ENCODE measurements around the gene DYNLT4. TPM values are rescaled to one million over a fixed set of nuclear protein-coding genes. Genes with fewer than 3 reads are reported as not detected.

The DYNLT4 gene
- total RNA-seq, 4 donors from 2014 or later = 1.4 TPM; not detected in 3

DNA sequence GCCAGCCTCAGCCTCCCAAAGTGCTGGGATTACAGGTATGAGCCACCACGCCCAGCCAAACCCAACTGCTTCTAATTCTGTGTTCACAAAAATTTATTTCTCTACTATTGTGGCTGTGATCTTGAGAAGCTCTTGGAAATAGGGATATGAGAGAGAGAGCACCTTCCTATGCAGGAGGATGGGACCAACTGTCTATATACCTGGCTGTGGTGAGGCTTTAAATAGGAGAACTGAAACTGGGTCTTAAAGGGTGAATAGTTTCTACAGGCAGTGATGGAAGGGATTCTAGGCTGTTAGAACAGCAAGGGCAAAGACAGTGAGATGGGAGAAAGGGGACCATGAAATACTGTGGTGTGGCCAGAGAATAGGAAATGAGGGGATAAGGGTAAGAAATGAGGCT is 44.2 kb upstream of the DYNLT4 start:
- no peaks in the 10 kb centered on the region for H3K9me3 ChIP-seq
- H3K27me3 ChIP-seq = no peaks in the 10 kb centered on the region
- H3K4me1 ChIP-seq = peaks cover 0 to 3% (median 0%) of the 10 kb centered on the region in 4 donors
- no peak overlapping the region for H3K27ac ChIP-seq
- 100% methylated on average over 1 of the region's 1 CpG for whole genome bisulfite sequencing, 2 donors (ENCODE audit: low coverage in 1 of 2)
- intact Hi-C loops (cut with DNase I; ENCODE audit: low total_unique reads) (no loop called here), in situ Hi-C loops (cut with MboI; ENCODE audit: low pct_ligation_motif_present in 1 of 4, low pct_unique_long_range_greater_than_20kb in 1 of 4, low sequenced_read_pairs in 3 of 4) (no loop called here)
- H3K36me3 ChIP-seq = no peaks in the 10 kb centered on the region
- no peak overlapping the region for H3K4me3 ChIP-seq
- DNase-seq = no peak
- TF ChIP-seq EP300 (IDR thresholded peaks at IDR 0.05; ENCODE audit: low read depth) (no peak), POLR2AphosphoS5 (IDR thresholded peaks at IDR 0.05) (no peak), POLR2A (IDR thresholded peaks at IDR 0.05) (no peak)
- TF ChIP-seq, protein P1, sequence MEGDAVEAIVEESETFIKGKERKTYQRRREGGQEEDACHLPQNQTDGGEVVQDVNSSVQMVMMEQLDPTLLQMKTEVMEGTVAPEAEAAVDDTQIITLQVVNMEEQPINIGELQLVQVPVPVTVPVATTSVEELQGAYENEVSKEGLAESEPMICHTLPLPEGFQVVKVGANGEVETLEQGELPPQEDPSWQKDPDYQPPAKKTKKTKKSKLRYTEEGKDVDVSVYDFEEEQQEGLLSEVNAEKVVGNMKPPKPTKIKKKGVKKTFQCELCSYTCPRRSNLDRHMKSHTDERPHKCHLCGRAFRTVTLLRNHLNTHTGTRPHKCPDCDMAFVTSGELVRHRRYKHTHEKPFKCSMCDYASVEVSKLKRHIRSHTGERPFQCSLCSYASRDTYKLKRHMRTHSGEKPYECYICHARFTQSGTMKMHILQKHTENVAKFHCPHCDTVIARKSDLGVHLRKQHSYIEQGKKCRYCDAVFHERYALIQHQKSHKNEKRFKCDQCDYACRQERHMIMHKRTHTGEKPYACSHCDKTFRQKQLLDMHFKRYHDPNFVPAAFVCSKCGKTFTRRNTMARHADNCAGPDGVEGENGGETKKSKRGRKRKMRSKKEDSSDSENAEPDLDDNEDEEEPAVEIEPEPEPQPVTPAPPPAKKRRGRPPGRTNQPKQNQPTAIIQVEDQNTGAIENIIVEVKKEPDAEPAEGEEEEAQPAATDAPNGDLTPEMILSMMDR (IDR thresholded peaks at IDR 0.05) = no peak

DNA sequence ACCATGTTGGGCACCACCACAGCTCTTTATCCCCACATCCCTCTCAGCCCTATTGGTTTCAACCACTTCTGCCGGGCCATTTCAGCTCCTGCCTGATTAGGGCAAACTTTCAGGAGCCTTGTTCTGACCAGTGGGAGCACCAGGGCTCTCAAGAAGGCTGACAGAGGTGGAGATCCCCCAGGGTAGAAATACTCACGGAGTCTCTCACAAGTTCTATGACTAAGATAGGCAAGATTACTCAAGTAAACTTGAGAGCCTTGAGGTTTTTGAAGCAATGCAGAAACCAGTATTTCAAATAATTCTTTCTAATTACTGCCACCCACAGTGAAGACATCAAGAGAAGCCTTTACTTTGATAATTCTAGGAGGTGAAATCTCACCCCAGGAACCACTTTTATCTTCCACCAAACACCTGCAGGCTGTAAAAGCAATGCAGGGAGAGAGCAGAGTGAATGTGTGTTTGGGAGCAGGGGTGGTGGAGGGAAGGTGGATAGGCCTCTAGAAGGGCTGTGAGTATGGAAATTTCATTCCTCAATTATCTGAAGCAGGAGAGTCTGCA is 42.5 kb upstream of the DYNLT4 start:
- no peak overlapping the region for H3K4me3 ChIP-seq
- no peaks in the 10 kb centered on the region for H3K9me3 ChIP-seq
- no peak for TF ChIP-seq POLR2AphosphoS5 (IDR thresholded peaks at IDR 0.05)
- H3K36me3 ChIP-seq = no peaks in the 10 kb centered on the region
- in situ Hi-C loops (cut with MboI; ENCODE audit: low pct_ligation_motif_present in 1 of 4, low pct_unique_long_range_greater_than_20kb in 1 of 4, low sequenced_read_pairs in 3 of 4) (loop anchor here in 3 of 4 donors (25.0 kb wide), 3 partner anchors 163 to 638 kb away; partner anchors contain the start of genes HECTD3 (in 1 of the 3), TESK2 (in 1 of the 3) and UROD (in 1 of the 3)), intact Hi-C loops (cut with DNase I; ENCODE audit: low total_unique reads) (no loop called here)
- no peak overlapping the region for H3K27ac ChIP-seq
- DNase-seq = no peak
- WGBS, 2 donors (ENCODE audit: low coverage in 1 of 2) = 86 to 100% methylated on average over 1 to 2 of the region's 2 CpGs
- H3K27me3 ChIP-seq = no peaks in the 10 kb centered on the region
- H3K4me1 ChIP-seq = peaks cover 0 to 3% (median 0%) of the 10 kb centered on the region in 4 donors

DNA sequence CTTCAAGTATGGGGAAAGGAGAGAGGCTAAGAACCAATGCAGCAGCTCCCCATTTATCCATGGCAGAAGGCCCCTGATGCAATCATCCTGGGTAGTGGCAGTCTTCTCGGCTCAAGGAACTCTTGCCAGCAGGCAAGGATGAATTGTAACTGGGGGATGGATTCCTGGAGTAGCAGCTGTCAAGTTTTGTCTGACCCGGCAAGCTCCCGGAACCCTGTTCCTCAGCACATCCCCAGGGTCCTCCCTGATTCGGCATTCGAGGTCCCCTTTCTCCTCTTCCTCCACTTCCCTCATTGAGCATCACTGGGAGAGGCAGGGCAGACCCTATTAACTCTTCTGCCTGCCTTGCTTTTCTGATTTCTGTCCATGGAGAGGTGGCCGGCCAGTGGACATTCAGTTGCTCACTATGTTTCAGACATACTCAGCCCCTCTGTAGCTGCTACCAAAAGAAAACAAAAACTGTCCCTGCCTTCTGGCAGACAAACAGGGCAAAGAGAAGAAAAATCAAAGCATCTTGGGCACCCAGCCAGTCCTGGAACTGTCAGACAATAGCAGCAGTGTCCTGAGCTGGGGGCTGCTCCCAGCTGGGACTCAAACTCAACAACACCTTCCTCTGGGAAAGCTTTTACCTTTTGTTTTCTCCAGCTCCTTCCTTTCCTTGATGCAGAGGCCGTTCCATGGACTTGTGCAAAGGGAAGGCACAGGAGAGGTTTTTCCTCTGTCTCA is 41.5 kb upstream of the DYNLT4 start:
- in situ Hi-C loops (cut with MboI; ENCODE audit: low pct_ligation_motif_present in 1 of 4, low pct_unique_long_range_greater_than_20kb in 1 of 4, low sequenced_read_pairs in 3 of 4) = loop anchor here in 3 of 4 donors (25.0 kb wide), 3 partner anchors 164 to 639 kb away; partner anchors contain the start of genes HECTD3 (in 1 of the 3), TESK2 (in 1 of the 3) and UROD (in 1 of the 3)
- no peaks in the 10 kb centered on the region for H3K9me3 ChIP-seq
- intact Hi-C loops (cut with DNase I; ENCODE audit: low total_unique reads) = no loop called here
- H3K27ac ChIP-seq = no peak overlapping the region
- H3K27me3 ChIP-seq = no peaks in the 10 kb centered on the region
- no peaks in the 10 kb centered on the region for H3K36me3 ChIP-seq
- no peak overlapping the region for H3K4me3 ChIP-seq
- H3K4me1 ChIP-seq = peaks cover 0 to 4% (median 0%) of the 10 kb centered on the region in 4 donors
- WGBS, 2 donors (ENCODE audit: low coverage in 1 of 2) = 80 to 87% methylated on average over 1 to 7 of the region's 7 CpGs
- no peak for DNase-seq
- TF ChIP-seq POLR2AphosphoS5 (IDR thresholded peaks at IDR 0.05) (no peak), POLR2A (IDR thresholded peaks at IDR 0.05) (no peak), EP300 (IDR thresholded peaks at IDR 0.05; ENCODE audit: low read depth) (no peak)
- TF ChIP-seq, protein P1 (IDR thresholded peaks at IDR 0.05) = no peak

DNA sequence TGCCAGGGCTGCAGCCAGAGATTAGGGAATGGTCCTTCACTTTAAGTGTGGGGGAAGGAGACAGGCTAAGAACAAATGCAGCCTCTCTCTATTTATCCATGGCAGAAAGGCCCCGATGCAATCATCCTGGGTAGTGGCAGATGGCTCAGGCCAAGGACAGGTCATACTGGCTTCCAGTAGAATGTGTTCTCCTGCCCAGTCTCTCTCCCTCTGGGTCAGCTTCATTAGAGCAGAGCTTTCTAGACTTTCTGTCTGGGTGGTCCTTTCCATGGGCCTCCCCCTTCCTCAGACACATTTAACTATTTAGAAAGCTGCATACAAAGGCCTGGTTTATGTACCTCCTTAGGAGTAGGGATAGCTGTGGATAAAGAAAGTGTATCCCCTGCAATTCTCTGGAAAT is 40.7 kb upstream of the DYNLT4 start:
- Histone ChIP-seq H3K4me1 (peaks cover 2 to 12% (median 6%) of the 10 kb centered on the region in 4 donors), H3K36me3 (no peaks in the 10 kb centered on the region), H3K9me3 (no peaks in the 10 kb centered on the region), H3K27me3 (peaks cover under 1% of the 10 kb centered on the region), H3K27ac (no peak overlapping the region), H3K4me3 (no peak overlapping the region)
- no peak for TF ChIP-seq POLR2AphosphoS5 (IDR thresholded peaks at IDR 0.05)
- no peak for TF ChIP-seq POLR2A (IDR thresholded peaks at IDR 0.05)
- TF ChIP-seq EP300 (IDR thresholded peaks at IDR 0.05; ENCODE audit: low read depth) = no peak
- intact Hi-C loops (cut with DNase I; ENCODE audit: low total_unique reads) = no loop called here
- DNase-seq = no peak
- WGBS, 2 donors (ENCODE audit: low coverage in 1 of 2) = 80% methylated on average over 1 of the region's 1 CpG; no CpG with 5 or more reads in 1 of the 2 donors
- in situ Hi-C loops (cut with MboI; ENCODE audit: low pct_ligation_motif_present in 1 of 4, low pct_unique_long_range_greater_than_20kb in 1 of 4, low sequenced_read_pairs in 3 of 4) = loop anchor here in 3 of 4 donors (25.0 kb wide), 3 partner anchors 164 to 639 kb away; partner anchors contain the start of genes HECTD3 (in 1 of the 3), TESK2 (in 1 of the 3) and UROD (in 1 of the 3)

DNA sequence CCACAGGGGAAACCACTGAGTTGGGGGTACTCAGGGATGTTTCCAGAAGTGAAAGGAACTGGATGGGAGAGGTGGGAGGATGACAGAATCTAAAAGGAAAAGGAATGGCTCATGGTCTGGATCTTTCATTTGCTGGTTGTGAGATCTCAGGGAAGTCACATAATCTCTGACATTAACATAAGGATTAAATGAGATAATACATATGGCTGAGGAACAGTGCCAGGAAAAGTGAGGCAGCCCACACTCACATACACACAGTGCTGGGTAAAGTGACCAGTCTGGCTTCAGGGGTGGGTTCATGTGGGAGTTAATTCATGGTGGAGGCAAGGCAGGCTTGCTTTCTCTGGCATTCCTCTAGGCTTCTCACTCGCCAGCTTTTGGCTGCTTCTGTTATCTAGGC is 39.8 kb upstream of the DYNLT4 start:
- Histone ChIP-seq H3K4me1 (peaks cover 4 to 14% (median 9%) of the 10 kb centered on the region in 4 donors), H3K27me3 (peaks cover 3% of the 10 kb centered on the region), H3K27ac (no peak overlapping the region), H3K4me3 (no peak overlapping the region), H3K36me3 (no peaks in the 10 kb centered on the region), H3K9me3 (no peaks in the 10 kb centered on the region)
- no peak for DNase-seq
- intact Hi-C loops (cut with DNase I; ENCODE audit: low total_unique reads) (no loop called here), in situ Hi-C loops (cut with MboI; ENCODE audit: low pct_ligation_motif_present in 1 of 4, low pct_unique_long_range_greater_than_20kb in 1 of 4, low sequenced_read_pairs in 3 of 4) (loop anchor here in 3 of 4 donors (25.0 kb wide), 3 partner anchors 165 to 640 kb away; partner anchors contain the start of genes HECTD3 (in 1 of the 3), TESK2 (in 1 of the 3) and UROD (in 1 of the 3))
- 93% methylated on average over 1 of the region's 1 CpG; no CpG with 5 or more reads in 1 of the 2 donors for WGBS, 2 donors (ENCODE audit: low coverage in 1 of 2)
- no peak for TF ChIP-seq EP300 (IDR thresholded peaks at IDR 0.05; ENCODE audit: low read depth)
- TF ChIP-seq POLR2A (IDR thresholded peaks at IDR 0.05) = no peak
- TF ChIP-seq, protein P1 (IDR thresholded peaks at IDR 0.05) = no peak
- no peak for TF ChIP-seq POLR2AphosphoS5 (IDR thresholded peaks at IDR 0.05)
